Measurements from ENCODE around the gene RUNX2. TPM values are rescaled to one million over a fixed set of nuclear protein-coding genes. Genes with fewer than 3 reads are reported as not detected.

Gene RUNX2
- total RNA-seq, 1 donor from 2014 or later, result 0.09 TPM

- Histone ChIP-seq H3K36me3 (no peaks in the 10 kb centered on the region), H3K27me3 (no peaks in the 10 kb centered on the region), H3K4me3 (no peak overlapping the region), H3K4me1 (no peaks in the 10 kb centered on the region), H2AFZ (replicated peaks) (no peak overlapping the region), H3K9me3 (ENCODE audit: low read depth) (no peaks in the 10 kb centered on the region), H3K79me2 (ENCODE audit: low read depth) (no peaks in the 10 kb centered on the region), H3K27ac (no peak overlapping the region), H3K4me2 (no peak overlapping the region), H3K9ac (no peak overlapping the region), H3F3A (ENCODE audit: low read depth) (no peaks in the 10 kb centered on the region), H4K20me1 (ENCODE audit: low read depth) (no peaks in the 10 kb centered on the region)
- Mint-ChIP-seq H3K4me1 (no peaks in the 10 kb centered on the region), H3K4me3 (no peak overlapping the region), H3K27ac (no peak overlapping the region), H3K36me3 (no peaks in the 10 kb centered on the region), H3K9me3 (peaks cover 6% of the 10 kb centered on the region), H3K27me3 (ENCODE audit: insufficient read depth, low read depth) (peaks cover 8% of the 10 kb centered on the region)
- DNase-seq (ENCODE audit: low spot score), result no peak
- TF ChIP-seq CTCF (IDR thresholded peaks at IDR 0.05), result no peak
- TF ChIP-seq EZH2 (IDR thresholded peaks at IDR 0.05), result no peak
- TF ChIP-seq EZH2phosphoT487 (IDR thresholded peaks at IDR 0.05), result no peak
Measured at GRCh38 chr6:45691426-45691825, 363.3 kb downstream of the RUNX2 start.

GRCh38 chr6:45692021-45692420 lies 363.9 kb downstream of the RUNX2 start:
- Histone ChIP-seq H3K9ac (no peak overlapping the region), H3K27me3 (no peaks in the 10 kb centered on the region), H4K20me1 (ENCODE audit: low read depth) (no peaks in the 10 kb centered on the region), H3K36me3 (no peaks in the 10 kb centered on the region), H2AFZ (replicated peaks) (no peak overlapping the region), H3K4me1 (no peaks in the 10 kb centered on the region), H3K4me2 (no peak overlapping the region), H3F3A (ENCODE audit: low read depth) (no peaks in the 10 kb centered on the region), H3K9me3 (ENCODE audit: low read depth) (no peaks in the 10 kb centered on the region), H3K79me2 (ENCODE audit: low read depth) (no peaks in the 10 kb centered on the region), H3K27ac (no peak overlapping the region), H3K4me3 (no peak overlapping the region)
- peaks cover 6% of the 10 kb centered on the region for H3K27me3 Mint-ChIP-seq (ENCODE audit: insufficient read depth, low read depth)
- H3K4me1 Mint-ChIP-seq, result peaks cover 5% of the 10 kb centered on the region
- H3K4me3 Mint-ChIP-seq, result no peak overlapping the region
- H3K9me3 Mint-ChIP-seq, result peaks cover 6% of the 10 kb centered on the region
- no peaks in the 10 kb centered on the region for H3K36me3 Mint-ChIP-seq
- TF ChIP-seq EZH2 (IDR thresholded peaks at IDR 0.05) (no peak), CTCF (IDR thresholded peaks at IDR 0.05) (no peak), EZH2phosphoT487 (IDR thresholded peaks at IDR 0.05) (no peak)
- no peak for DNase-seq (ENCODE audit: low spot score)
- no peak overlapping the region for H3K27ac Mint-ChIP-seq

- H3K9me3 Mint-ChIP-seq, result peaks cover 8% of the 10 kb centered on the region
- Histone ChIP-seq H3K27ac (no peak overlapping the region), H3F3A (ENCODE audit: low read depth) (no peaks in the 10 kb centered on the region), H3K36me3 (no peaks in the 10 kb centered on the region), H3K79me2 (ENCODE audit: low read depth) (no peaks in the 10 kb centered on the region), H3K4me1 (no peaks in the 10 kb centered on the region), H2AFZ (replicated peaks) (no peak overlapping the region), H4K20me1 (ENCODE audit: low read depth) (no peaks in the 10 kb centered on the region), H3K9ac (no peak overlapping the region), H3K27me3 (no peaks in the 10 kb centered on the region), H3K9me3 (ENCODE audit: low read depth) (no peaks in the 10 kb centered on the region), H3K4me2 (no peak overlapping the region), H3K4me3 (no peak overlapping the region)
- H3K27me3 Mint-ChIP-seq (ENCODE audit: insufficient read depth, low read depth), result peaks cover 8% of the 10 kb centered on the region
- no peaks in the 10 kb centered on the region for H3K36me3 Mint-ChIP-seq
- TF ChIP-seq EZH2 (IDR thresholded peaks at IDR 0.05) (no peak), CTCF (IDR thresholded peaks at IDR 0.05) (no peak), EZH2phosphoT487 (IDR thresholded peaks at IDR 0.05) (no peak)
- DNase-seq (ENCODE audit: low spot score), result no peak
- H3K27ac Mint-ChIP-seq, result no peak overlapping the region
- H3K4me3 Mint-ChIP-seq, result no peak overlapping the region
- peaks cover 16% of the 10 kb centered on the region for H3K4me1 Mint-ChIP-seq
Measured at GRCh38 chr6:45696738-45697137, 368.6 kb downstream of the RUNX2 start.
